Measurements from ENCODE around the gene DNAJB13.

DNA sequence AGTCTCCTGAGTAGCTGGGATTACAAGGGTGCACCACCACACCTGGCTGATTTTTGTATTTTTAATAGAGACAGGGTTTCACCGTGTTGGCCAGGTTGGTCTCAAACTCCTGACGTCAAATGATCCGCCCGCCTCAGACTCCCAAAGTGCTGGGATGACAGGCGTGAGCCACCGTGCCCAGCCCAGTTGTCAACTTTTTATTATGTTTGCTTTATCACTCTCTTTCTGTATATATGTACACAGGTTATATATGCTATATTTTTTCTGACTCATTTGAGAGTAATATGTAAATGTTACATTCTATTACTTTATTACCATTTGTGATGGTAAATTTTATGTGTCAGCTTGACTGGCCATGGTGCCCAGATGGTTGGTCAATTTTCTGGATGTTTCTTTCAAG, 18.9 kb upstream of the DNAJB13 start:
- TF ChIP-seq RAD21 (IDR thresholded peaks at IDR 0.05; ENCODE audit: low read length) (no peak), RCOR1 (IDR thresholded peaks at IDR 0.05; ENCODE audit: low read length) (no peak), SMC3 (IDR thresholded peaks at IDR 0.05; ENCODE audit: low read depth, low read length) (no peak), TAF1 (IDR thresholded peaks at IDR 0.05; ENCODE audit: borderline replicate concordance, low read depth, low read length) (no peak), EP300 (IDR thresholded peaks at IDR 0.05; ENCODE audit: borderline replicate concordance in 1 of 2, low read depth in 1 of 2, low read length in 1 of 2) (no peak), YY1 (IDR thresholded peaks at IDR 0.05; ENCODE audit: low read depth) (no peak), FOSL2 (IDR thresholded peaks at IDR 0.05; ENCODE audit: borderline replicate concordance, low read depth) (no peak), SIN3A (IDR thresholded peaks at IDR 0.05; ENCODE audit: borderline replicate concordance, low read depth, low read length) (no peak), JUND (IDR thresholded peaks at IDR 0.05) (no peak), EZH2phosphoT487 (IDR thresholded peaks at IDR 0.05; ENCODE audit: borderline replicate concordance, low read depth) (no peak)
- TF ChIP-seq, protein P1, sequence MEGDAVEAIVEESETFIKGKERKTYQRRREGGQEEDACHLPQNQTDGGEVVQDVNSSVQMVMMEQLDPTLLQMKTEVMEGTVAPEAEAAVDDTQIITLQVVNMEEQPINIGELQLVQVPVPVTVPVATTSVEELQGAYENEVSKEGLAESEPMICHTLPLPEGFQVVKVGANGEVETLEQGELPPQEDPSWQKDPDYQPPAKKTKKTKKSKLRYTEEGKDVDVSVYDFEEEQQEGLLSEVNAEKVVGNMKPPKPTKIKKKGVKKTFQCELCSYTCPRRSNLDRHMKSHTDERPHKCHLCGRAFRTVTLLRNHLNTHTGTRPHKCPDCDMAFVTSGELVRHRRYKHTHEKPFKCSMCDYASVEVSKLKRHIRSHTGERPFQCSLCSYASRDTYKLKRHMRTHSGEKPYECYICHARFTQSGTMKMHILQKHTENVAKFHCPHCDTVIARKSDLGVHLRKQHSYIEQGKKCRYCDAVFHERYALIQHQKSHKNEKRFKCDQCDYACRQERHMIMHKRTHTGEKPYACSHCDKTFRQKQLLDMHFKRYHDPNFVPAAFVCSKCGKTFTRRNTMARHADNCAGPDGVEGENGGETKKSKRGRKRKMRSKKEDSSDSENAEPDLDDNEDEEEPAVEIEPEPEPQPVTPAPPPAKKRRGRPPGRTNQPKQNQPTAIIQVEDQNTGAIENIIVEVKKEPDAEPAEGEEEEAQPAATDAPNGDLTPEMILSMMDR (IDR thresholded peaks at IDR 0.05): no peak
